Suppressor macrophage treated with lipopolysaccharide for 4 hours (primary cell): ENCODE results near the gene CLCN4.
A peak's percentile ranks its signal among the peaks of the same experiment; 100 is the strongest.

Experiments
- DNase-seq: peaks from one replicate; pipeline ENCODE4 v3.0.0-alpha.2; 2020

CLCN4 gene

DNA sequence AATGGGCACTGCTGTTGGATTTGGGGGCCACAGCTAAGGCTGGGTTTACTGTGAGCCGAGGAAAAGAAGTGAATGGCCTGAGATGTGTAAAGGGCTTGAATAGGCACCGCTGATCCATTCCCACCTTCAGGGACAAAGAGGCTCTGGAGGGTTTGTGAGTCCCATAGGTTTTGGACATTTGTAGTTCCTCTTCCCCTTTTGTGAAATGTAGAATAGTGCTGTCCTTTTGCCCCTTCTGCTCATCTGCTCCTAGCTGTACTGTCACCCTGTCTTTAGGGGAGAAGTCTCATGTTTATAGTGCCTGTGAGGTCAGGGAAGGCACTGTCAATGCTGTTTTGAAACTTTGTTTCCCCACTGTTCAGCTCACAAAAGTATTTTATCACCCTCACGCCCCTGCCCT is 26.4 kb upstream of the CLCN4 start:
- DNase-seq, result no peak

GRCh38 chrX:10133980-10134676 is 22.6 kb upstream of the CLCN4 start:
- no peak for DNase-seq

- no peak for DNase-seq
Observed at GRCh38 chrX:10134921-10135320, 21.9 kb upstream of the CLCN4 start.

DNA sequence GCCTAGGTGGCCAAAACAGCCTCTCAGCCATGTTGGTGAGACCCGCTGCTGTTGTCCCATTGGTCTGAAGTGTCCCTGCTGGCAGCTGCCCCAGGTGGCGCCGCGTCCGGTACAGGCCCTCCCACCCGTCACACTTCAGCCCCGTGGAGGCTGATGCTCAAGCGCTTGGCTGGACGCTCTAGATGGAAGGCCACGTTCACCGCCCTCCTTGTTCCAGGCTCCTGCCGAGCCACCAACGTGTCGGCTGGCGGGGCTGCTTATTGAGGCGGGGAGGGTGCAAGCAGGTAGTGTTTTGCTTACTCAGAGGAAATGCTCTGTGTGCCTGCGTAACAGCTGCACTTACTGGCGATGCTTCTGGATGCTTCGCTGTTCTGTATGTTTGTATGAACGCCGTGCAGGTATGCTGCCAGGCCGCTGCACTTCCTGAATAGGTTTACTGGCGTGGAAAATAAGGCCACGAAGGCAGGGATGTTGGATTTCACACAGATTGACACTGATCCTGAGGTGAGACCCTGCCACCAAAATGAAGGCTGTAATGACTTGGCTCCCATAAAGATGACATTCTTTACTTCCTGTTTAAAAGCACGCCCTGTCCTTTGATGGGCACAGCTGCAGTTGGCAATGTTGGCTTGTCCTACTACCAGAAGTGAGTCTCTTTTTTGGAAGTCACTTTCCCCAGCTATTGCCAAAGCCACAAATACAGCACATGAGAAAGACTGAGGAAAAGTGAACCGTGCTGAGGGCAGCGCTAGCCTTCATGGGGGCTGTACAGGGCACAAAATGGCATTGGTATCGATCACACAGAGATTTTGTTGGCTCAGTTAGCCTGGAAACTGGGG is 21.0 kb upstream of the CLCN4 start:
- DNase-seq, result no peak

- no peak for DNase-seq
Observed at GRCh38 chrX:10138726-10139125, 18.0 kb upstream of the CLCN4 start.

- no peak for DNase-seq
Observed at GRCh38 chrX:10140264-10140663, 16.5 kb upstream of the CLCN4 start.

- DNase-seq, result peak; percentile 49
Observed at GRCh38 chrX:10142041-10142599, 14.7 kb upstream of the CLCN4 start.

DNA sequence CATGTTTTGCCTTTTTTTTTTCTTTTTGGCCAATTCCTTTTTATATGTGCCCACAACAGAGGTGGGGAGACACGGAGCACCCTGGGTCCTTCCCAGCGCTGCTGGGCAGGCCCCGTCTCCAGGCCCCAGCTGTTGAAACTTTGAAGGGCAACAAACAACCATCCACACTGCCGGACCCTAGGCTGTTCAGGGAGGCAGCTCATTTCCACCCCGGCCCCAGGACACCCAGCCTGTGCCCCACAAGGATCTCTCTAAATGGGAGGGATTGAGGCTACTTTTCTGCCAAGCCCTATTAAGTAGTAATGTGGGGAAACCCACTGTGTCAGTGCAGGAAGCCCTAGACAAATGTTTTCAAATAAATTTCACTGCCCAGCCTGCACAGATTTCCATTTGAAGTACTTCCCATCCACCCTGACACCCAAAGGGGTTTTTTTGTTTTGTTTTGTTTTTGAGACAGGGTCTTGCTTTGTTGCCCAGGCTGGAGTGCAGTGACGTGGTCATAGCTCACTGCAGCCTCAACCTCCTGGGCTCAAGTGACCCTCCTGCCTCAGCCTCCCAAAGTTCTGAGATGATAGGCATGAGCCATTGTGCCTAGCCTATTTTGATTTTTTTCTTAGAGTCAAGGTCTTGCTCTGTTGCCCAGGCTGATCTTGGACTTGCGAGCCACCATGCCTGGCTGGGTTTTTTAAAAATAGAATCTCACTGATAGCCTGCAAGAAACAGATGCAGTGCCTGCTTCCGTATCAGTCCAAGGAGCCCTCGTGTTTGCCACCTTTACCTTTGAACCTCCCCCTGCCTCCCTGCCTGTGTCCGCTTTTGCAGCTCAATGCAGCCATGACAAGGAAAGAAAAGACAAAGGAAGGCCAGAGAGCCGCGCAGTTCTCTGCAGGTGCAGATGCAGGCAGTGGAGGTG is 13.4 kb upstream of the CLCN4 start:
- DNase-seq, result no peak

GRCh38 chrX:10146346-10146745 is 10.4 kb upstream of the CLCN4 start:
- DNase-seq, result no peak

- no peak for DNase-seq
Observed at GRCh38 chrX:10152086-10152485, 4.7 kb upstream of the CLCN4 start.

DNA sequence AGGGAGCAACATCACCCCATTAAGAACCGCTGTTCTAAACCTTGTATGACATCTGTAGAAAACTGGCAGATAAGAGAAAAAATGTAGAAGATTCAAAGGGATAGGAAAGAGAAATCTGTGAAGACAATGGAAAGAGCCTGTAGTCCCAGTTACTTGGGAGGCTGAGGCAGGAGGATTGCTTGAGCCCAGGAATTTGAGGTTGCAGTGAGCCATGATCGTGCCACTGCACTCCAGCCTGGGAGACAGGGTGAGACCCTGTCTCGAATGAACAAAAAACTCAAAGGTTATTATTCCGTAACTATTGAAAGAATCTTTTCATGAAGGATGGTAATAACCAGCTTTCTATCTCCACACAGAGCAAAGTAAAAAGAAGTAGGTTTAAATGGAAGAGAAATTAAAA is 1.6 kb upstream of the CLCN4 start:
- DNase-seq, result no peak

GRCh38 chrX:10157032-10157341 is 212 bp downstream of the CLCN4 start:
- no peak for DNase-seq

- DNase-seq, result no peak
Observed at GRCh38 chrX:10157543-10157942, 768 bp downstream of the CLCN4 start.

DNA sequence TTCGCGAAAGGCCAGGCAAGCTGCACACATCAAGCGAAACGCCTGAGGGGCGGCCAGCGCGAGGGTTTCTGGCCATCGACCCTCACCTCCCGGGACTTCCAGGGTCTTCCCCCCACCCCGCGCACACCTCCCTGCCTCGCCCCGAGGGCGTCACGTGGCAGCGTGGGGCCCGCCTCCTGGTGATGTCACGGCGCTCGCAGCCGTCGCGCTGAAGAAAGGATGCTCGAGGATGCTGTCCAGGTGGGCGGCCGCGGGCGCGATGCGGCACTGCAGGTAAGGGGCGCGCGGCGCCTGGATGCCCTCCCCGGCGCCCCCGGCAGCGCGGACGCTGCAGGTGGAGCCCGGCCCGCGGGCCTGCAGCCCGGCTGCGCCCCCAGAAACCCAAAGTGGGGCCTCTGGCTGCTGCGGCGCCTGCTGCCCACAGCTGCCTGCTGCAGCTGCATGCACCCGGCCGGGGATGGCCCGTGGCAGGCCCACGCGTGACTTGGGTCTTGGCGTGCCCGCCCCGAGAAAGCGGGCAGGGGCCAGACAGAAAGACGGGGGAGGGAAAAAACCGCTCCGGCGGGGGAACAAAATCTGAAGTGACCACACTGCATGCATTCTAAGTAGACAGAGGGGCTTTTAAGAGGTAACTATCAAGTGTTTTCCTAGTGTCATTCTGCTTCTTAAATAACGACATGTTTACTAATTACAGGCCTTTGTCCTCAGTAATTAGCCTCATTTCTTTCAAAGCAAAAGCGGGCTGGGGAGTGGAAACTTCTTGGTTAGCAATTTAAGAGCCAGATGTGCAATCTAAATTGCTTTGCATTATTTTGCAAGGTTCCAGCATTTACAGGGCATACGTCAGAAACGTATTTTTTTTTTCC is 1.7 kb downstream of the CLCN4 start:
- DNase-seq, result no peak

- no peak for DNase-seq
Observed at GRCh38 chrX:10159145-10159468, 2.3 kb downstream of the CLCN4 start.

GRCh38 chrX:10160211-10160610 is 3.4 kb downstream of the CLCN4 start:
- DNase-seq, result no peak

DNA sequence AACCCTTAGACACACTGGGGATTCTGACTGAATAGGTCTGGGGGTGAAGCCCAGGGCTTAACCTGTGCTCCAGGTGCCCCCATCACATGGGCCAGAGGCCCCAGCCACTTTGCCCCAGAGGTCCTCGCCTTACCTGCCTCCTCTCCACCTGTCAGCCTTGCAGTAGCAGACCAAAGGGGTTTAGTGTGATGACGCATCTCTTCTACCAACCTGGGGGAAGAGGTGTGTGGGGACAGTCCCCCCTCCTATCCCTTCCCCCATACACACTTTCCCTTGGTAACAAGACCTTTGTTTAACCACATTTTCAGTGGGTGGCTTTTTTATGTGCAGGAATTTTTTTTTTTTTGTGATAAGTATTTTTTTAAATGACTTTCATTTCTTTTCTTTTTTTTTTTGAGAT is 6.3 kb downstream of the CLCN4 start:
- no peak for DNase-seq

DNA sequence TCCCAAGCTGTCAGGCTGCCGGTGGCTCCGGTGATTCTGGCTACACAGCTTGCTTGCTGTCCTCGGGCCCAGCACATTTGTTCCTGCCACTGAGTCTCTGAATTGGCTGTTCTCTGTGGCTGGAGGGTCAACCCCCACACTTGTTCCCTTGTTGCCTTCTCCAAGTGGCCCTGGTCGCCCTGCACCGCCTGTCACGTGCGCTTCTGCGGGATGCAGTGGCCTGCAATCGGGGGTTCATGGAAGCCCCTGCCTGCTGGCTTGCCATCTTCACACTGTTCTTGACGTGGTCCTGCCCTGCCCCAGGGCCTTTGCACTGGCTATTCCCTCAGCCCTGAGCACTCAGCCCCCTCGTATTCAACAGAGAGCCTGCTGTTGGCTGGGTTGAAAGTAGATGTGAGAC is 8.1 kb downstream of the CLCN4 start:
- no peak for DNase-seq

- peak; percentile 61 for DNase-seq
Observed at GRCh38 chrX:10165580-10166247, 8.9 kb downstream of the CLCN4 start.

GRCh38 chrX:10166248-10166716 is 9.5 kb downstream of the CLCN4 start:
- DNase-seq, result no peak

GRCh38 chrX:10166731-10167151 is 10.0 kb downstream of the CLCN4 start:
- DNase-seq, result peak; percentile 67

- DNase-seq, result no peak
Observed at GRCh38 chrX:10167573-10167972, 10.8 kb downstream of the CLCN4 start.
